Measurements from ENCODE around the gene PISD. TPM values are rescaled to one million over a fixed set of nuclear protein-coding genes. Genes with fewer than 3 reads are reported as not detected.

Gene PISD
- total and polyA plus RNA-seq, 2 of the 8 experiments (the other 6 are each of a cell fraction or from before 2014, with no cell fraction given) = 47.8 to 48.2 TPM

DNA sequence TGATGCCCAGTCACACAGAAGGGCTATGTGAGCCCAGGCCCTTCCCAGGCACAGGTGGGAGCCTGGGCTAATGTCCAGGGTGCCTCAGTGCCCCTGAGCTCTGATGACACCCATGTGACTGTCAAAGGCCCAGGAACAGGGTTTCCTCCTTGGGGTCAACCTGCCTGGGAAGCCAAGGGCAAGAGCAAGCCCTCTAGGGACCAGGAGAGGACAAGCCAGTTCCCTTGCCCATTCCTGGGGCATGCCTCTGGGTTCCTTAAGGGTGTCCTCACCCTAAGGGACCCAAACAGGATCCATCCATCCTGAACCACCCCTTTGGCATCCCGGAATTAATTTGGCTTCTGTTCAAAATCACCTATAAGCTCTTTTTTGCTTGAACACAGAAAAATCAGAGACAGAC is 39.0 kb downstream of the PISD start:
- peaks cover 5 to 35% (median 27%) of the 10 kb centered on the region in 4 experiments for H3K4me1 ChIP-seq (replicated peaks in 1 of 4; ENCODE audit: control insufficient read depth in 3 of 4, insufficient read depth in 4 of 4, low read length in 3 of 4)
- H2BK20ac ChIP-seq (ENCODE audit: low read length) = no peak overlapping the region
- no peaks in the 10 kb centered on the region; the same call in 1 of the 2 replicates for H3K23me2 ChIP-seq (ENCODE audit: low read depth, low read length)
- 93% methylated on average over 1 of the region's 1 CpG; no CpG with 5 or more reads in 1 of the 2 experiments for WGBS, 2 experiments (ENCODE audit: extremely low coverage in 1 of 2, insufficient coverage in 1 of 2, insufficient read length in 1 of 2, insufficient replicate concordance in 2 of 2, low coverage in 1 of 2, low lambda C conversion rate in 2 of 2, missing lambda C conversion rate in 1 of 2)
- H2BK120ac ChIP-seq (replicated peaks; ENCODE audit: low read depth, low read length) = no peak overlapping the region
- peaks cover 10 to 38% of the 10 kb centered on the region in 2 experiments for H4K20me1 ChIP-seq (replicated peaks in 1 of 2; ENCODE audit: control insufficient read depth in 1 of 2, insufficient read depth in 2 of 2, low read length in 2 of 2)
- peaks cover 2 to 27% (median 11%) of the 10 kb centered on the region in 4 experiments; a peak in 7 of 8 replicates for H3K36me3 ChIP-seq (ENCODE audit: control insufficient read depth in 2 of 4, insufficient read depth in 4 of 4, low read length in 3 of 4)
- no peak overlapping the region for H2BK15ac ChIP-seq (ENCODE audit: low read length)
- no peak overlapping the region for H4K91ac ChIP-seq (replicated peaks; ENCODE audit: insufficient read length, low read length)
- no peaks in the 10 kb centered on the region for H3K27me3 ChIP-seq (replicated peaks in 1 of 4; ENCODE audit: control insufficient read depth in 3 of 4, extremely low read depth in 1 of 4, insufficient read depth in 3 of 4, low read length in 3 of 4)
- no peak overlapping the region for H3K56ac ChIP-seq (replicated peaks; ENCODE audit: insufficient read length, low read depth, low read length)
- H4K5ac ChIP-seq (ENCODE audit: insufficient read length, low read depth, low read length) = no peak overlapping the region
- H2AFZ ChIP-seq (ENCODE audit: low read length) = no peak overlapping the region
- TF ChIP-seq RXRA (IDR thresholded peaks at IDR 0.05; ENCODE audit: insufficient read depth, low read depth, low read length) (no peak), GABPA (IDR thresholded peaks at IDR 0.05; ENCODE audit: borderline replicate concordance, insufficient read depth, low read length) (no peak), CREB1 (IDR thresholded peaks at IDR 0.05) (no peak)
- TF ChIP-seq, protein P1, sequence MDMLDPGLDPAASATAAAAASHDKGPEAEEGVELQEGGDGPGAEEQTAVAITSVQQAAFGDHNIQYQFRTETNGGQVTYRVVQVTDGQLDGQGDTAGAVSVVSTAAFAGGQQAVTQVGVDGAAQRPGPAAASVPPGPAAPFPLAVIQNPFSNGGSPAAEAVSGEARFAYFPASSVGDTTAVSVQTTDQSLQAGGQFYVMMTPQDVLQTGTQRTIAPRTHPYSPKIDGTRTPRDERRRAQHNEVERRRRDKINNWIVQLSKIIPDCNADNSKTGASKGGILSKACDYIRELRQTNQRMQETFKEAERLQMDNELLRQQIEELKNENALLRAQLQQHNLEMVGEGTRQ (IDR thresholded peaks at IDR 0.05; ENCODE audit: low read length) = no peak
- H3K14ac ChIP-seq (ENCODE audit: insufficient read length) = no peak overlapping the region
- no peaks in the 10 kb centered on the region for H3K9me3 ChIP-seq (ENCODE audit: insufficient read depth in 2 of 2, low read depth in 1 of 2, low read length in 1 of 2)
- no peak overlapping the region for H3K23ac ChIP-seq (ENCODE audit: insufficient read length)
- no peak overlapping the region for H3K27ac ChIP-seq (ENCODE audit: low read depth, low read length)
- CTCF ChIA-PET (ENCODE audit: partially characterized antibody) = interaction anchor here (0.8 to 2.9 kb wide), 6 partner anchors 8 to 66 kb away, joined by 3 to 9 read pairs (median 6); no protein-coding TSS in a partner anchor
- no peak overlapping the region for H3K4ac ChIP-seq (replicated peaks; ENCODE audit: insufficient read length, low read depth, low read length)
- no peak overlapping the region; the same call in 1 of the 2 replicates for H3K18ac ChIP-seq (ENCODE audit: extremely low read depth, low read length)
- H3K4me3 ChIP-seq (ENCODE audit: extremely low read depth in 1 of 4, insufficient read depth in 2 of 4, low read depth in 3 of 4, low read length in 4 of 4) = no peak overlapping the region
- peak overlapping the region; percentile 85; the same call in 1 of the 2 replicates for H2BK5ac ChIP-seq (ENCODE audit: low read depth, low read length)
- H2AK5ac ChIP-seq (ENCODE audit: low read depth, low read length) = 0 out of 2 replicates have a peak overlapping the region, but pooled peaks have one; percentile 24
- no peak overlapping the region for H4K8ac ChIP-seq (ENCODE audit: extremely low read depth, insufficient read depth, low read length)
- no peak overlapping the region for H3K4me2 ChIP-seq (ENCODE audit: insufficient read depth in 1 of 2, low read depth in 2 of 2, low read length in 2 of 2)
- FAIRE-seq = no peak
- POLR2A ChIA-PET (ENCODE audit: partially characterized antibody) = interaction anchor here (0.6 to 1.4 kb wide), 3 partner anchors 9 to 58 kb away, joined by 3 to 6 read pairs (median 3); partner anchors contain the start of gene PISD
- no peak overlapping the region for H3K9ac ChIP-seq (replicated peaks in 1 of 4; ENCODE audit: extremely low read depth in 1 of 4, low read depth in 3 of 4, low read length in 3 of 4)
- H3K79me2 ChIP-seq (ENCODE audit: control insufficient read depth in 1 of 2, insufficient read depth in 2 of 2, low read length in 2 of 2) = peaks cover 0 to 41% of the 10 kb centered on the region in 2 experiments; a peak in 2 of 4 replicates
- H2BK12ac ChIP-seq (ENCODE audit: low read depth, low read length) = no peak overlapping the region
- DNase-seq (ENCODE audit: low read depth in 1 of 2, low spot score in 2 of 2) = no peak
- H3K79me1 ChIP-seq (ENCODE audit: low read depth, low read length) = peaks cover 26% of the 10 kb centered on the region

Measured in H1 (cell line).